T-helper 2 cell (primary cell): Measurements from ENCODE around the gene GOLGA8H.
"Not testable (repeated sequence)": the region's sequence is repeated elsewhere in the genome, so short reads cannot be mapped to it uniquely, and the experiment has no call there.

Experiments used
- DNase-seq, 5 experiments: peaks; one replicate each; pipeline versions ENCODE4 v3.0.0 to v3.0.0-alpha.2; 2012 to 2022
- total RNA-seq, 2 donors: gene quantifications; one replicate each; lab custom pipeline; 2026; lab: John Stamatoyannopoulos, UW

The GOLGA8H gene, protein sequence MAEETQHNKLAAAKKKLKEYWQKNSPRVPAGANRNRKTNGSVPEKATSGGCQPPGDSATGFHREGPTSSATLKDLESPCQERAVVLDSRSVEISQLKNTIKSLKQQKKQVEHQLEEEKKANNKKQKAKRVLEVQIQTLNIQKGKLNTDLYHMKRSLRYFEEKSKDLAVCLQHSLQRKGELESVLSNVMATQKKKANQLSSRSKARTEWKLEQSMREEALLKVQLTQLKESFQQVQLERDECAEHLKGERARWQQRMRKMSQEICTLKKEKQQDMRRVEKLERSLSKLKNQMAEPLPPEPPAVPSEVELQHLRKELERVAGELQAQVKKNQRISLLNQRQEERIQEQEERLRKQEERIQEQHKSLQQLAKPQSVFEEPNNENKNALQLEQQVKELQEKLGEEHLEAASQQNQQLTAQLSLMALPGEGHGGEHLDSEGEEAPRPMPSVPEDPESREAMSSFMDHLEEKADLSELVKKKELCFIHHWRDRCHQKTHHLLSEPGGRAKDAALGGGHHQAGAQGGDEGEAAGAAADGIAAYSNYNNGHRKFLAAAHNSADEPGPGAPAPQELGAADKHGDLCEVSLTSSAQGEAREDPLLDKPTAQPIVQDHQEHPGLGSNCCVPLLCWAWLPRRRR
- total RNA-seq, result 0 reads per million in 2 donors

DNA sequence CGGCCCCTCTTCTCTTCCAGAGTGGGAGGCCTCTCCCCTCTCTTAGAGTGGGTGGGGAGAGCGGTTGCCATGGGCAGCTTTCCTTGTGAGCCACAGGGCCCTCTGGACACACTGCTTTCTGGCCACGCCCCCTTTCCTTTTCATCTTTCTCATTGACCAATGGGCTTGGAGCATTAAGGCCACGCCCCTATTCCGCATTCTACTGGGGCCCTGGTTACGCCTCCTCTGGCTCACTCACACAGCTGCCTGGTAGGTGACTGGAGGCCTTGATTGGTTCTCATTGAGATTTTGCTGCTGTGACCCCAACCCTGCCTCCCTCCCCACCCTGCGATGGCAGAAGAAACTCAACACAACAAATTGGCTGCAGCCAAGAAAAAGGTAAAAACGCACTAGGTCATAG is at the start of gene GOLGA8H:
GOLGA8H (plus strand) TSS at position 233 of the 400 bp plus-strand sequence; CDS start at position 331, 98 bp downstream.
- not testable (repeated sequence) for DNase-seq

DNA sequence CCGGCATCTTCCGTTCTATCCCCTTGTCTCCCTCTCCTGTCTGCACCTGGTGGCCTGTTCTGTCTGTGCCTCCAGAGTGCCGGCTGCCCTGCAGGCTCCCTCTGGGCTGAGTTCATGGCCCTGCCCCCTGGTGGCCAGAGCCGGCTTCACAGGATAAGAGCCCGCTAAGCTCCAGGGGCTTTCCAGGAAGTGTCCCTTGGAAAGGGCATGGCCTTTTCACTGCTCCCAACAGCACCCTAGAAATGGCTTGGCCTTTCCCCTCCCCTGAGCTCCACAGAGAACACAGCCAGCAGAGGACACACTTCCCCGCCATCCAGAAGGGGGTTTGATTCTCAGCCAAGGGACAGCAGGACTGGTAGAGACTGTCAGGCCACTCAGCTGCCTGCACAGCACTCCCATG is 36.9 kb upstream of the GOLGA8H start:
- DNase-seq, result not testable (repeated sequence)

DNA sequence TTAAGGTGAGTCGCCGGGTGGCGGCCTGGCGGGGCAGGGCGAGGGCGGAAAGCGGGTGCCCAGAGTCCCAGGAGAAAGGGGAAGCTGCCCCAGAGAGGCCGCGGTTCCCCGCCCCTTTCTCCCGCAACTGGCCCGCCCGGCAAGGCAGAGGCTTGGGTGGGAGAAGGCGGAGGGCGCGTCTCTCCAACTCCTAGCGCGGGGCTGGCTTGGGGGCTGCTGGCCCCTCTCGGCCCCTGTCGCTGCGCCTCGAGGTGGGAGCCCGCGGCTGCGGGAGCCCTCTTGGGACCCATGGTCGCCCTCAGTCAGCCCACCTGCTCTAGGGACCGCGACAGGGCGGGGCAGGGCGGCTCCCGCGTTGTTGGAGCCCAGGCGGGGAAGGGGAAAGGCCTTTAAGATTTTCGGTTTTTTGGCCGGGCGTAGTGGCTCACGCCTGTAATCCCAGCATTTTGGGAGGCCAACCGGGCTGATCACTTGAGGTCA is 30.8 kb upstream of the GOLGA8H start:
- DNase-seq, result not testable (repeated sequence)

DNA sequence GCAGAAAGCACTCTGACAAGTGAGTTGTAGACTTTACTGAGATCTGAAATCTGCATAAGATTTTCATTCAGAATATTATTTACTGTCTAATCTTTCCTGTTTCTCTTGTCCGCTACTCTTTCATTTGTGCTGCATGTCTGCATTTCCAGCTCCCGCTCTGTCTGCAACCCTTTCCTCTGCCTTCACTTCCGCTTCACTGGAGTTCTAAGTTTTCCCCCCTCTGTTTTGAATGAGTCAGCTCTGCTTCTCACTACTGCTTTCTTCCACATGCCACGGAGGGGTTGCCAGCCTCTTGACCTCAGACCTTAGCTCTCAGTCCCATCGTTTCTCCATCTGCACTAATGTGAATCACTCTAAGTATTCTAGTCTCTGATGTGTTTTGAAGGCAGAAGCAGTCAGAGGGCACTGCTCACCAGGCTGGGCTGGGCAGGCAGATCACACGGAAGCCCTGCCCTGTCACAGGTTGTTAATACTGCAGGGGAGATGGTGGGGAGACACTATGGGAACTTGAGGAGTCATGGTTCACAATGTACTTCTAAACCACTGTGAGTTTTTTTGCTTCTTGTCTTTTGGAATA is 24.3 kb upstream of the GOLGA8H start:
- DNase-seq, result not testable (repeated sequence)

DNA sequence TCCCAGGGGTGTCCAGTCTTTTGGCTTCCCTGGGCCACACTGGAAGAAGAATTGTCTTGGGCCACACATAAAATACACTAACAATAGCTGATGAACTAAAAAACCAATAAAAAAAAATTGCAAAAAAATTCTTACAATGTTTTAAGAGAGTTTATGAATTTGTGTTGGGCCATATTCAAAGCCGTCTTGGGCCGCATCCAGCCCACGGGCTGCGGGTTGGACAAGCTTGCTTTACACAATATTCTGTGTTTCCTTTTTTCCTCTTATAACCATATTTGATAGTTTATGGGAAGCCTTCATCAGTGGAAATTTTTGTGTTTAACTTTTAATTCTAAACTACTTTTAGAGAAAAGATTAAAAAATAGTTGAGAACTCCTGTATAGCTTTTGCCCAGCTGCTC is 23.1 kb upstream of the GOLGA8H start:
- DNase-seq, result not testable (repeated sequence)

DNA sequence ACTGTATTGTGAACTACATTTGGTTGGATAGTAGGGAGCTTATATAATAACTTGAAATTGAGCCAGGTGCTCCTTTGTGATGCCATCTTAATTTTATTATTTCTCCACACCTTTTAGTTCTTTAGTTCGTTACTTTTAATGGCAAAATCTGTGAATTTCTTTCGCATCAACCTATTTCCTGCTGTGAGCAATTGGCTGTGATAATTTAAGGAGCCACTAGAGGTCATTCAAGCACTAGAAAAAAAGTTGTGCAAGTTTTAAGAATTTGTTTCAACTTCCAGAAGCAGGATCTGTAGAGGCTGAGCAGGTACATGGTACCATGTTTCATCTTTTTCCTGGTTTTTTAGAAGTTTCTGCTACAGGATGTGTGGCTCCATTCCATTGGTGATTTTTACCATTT is 4.9 kb upstream of the GOLGA8H start:
- not testable (repeated sequence) for DNase-seq

DNA sequence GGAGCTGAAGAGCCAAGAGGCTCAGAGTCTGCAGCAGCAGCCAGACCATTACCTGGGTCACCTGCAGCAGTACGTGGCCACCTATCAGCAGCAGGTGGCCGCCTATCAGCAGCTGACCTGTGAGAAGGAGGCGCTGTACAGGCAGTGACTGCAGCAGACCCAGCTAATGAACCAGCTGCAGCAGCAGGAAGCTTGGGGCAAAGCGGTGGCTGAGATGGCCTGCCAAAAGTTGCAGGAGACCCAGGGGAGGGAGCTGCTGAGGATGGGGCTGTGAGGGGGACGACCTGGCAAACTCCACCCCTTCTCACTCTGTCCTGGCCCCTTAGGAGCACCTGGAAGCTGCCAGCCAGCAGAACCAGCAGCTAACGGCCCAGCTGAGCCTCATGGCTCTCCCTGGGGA is 8.4 kb downstream of the GOLGA8H start:
- DNase-seq, result not testable (repeated sequence)

DNA sequence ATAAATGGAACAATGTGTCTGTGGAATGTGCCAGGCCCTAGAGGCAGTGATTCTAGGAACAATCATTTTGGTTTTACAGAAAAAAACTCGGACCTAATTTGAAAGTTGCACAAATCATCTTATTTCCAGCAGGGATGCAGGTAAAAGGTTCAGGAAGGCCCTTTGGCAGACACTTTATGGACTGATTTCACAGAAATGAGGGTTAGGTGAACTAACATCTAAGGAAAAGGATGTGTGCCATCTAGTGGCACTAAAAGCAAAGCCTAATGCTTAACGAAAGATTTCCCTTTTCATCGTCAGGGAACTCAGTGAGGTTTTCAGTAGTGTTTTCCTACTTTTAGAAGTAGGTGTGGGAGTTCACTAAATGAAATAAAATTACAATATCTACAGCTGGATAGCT is 17.5 kb downstream of the GOLGA8H start:
- DNase-seq, result not testable (repeated sequence)

DNA sequence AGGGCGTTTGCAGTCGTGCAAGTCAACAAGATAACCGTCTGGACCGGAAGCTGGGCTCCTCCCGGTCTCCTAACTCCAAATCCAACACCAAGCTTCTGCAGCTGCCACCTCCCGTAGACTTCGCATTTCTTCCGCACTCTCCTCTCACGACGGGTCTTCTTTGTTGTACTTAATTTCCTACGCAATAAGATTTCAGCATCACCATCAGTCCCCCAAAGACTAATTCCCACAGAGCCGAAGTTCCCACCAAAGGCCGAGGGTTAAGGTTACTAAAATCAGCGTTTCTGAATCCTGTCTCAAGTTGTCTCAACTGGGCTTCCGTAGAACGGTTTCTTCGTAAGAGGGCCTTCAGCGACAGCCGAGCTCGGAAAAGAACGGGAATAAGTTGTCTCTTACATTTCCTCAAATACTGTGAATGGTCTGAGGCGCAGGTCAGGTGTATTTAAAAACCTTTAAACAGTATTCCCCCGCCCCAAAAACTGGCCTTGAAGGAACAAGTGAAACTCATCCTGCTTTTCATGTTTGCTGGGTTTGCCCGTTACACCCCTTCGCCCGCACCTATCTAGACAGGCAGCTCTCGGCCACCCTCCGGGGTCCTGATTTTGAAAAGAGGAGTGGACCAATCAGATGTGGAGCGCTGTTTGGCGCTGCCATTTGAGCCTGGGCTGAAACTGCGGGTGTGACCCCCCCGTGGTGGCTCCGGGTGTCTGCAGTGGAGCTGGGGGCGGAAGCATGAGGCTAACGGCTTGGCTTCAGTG is 21.8 kb downstream of the GOLGA8H start, which contains the start of gene ARHGAP11B:
ARHGAP11B (plus strand) TSS at position 693 of the 758 bp plus-strand sequence.
- DNase-seq, result peak; percentile 89 to 97 (median 93)

DNA sequence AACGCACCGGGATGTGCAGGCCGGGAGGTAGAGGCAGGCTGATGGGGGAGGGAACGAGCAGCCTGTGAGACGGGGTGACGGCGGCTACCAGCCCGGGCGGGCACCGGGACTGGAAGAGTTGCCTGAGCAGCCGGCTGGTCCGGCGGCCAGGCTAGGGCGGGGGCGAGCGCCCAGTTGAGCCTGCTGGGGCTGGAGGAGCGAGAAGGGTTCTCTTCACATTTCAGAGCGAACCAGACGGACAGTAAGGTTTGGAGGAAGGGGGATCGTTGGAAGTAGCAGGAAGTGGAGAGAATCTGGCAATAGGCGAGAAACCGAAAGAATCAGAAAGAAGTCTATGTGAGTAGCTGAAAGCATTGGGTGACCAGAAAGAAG is 22.4 kb downstream of the GOLGA8H start:
- DNase-seq, result not testable (repeated sequence)

DNA sequence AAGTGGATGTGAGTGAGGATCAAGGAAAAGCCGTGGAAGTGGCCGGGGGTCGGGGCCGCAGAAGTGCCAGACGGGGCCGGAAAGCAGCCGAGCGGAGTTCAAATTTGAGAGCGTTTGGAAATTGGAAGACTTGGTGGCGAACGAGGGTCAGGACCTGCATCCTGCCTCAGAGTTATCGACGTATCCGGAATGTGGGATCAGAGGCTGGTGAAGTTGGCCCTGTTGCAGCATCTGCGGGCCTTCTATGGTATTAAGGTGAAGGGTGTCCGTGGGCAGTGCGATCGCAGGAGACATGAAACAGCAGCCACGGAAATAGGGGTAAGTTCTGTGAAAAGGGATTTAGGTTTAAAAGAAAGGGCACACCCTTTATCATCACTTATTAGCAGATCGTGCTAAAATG is 22.8 kb downstream of the GOLGA8H start:
- DNase-seq, result not testable (repeated sequence)

DNA sequence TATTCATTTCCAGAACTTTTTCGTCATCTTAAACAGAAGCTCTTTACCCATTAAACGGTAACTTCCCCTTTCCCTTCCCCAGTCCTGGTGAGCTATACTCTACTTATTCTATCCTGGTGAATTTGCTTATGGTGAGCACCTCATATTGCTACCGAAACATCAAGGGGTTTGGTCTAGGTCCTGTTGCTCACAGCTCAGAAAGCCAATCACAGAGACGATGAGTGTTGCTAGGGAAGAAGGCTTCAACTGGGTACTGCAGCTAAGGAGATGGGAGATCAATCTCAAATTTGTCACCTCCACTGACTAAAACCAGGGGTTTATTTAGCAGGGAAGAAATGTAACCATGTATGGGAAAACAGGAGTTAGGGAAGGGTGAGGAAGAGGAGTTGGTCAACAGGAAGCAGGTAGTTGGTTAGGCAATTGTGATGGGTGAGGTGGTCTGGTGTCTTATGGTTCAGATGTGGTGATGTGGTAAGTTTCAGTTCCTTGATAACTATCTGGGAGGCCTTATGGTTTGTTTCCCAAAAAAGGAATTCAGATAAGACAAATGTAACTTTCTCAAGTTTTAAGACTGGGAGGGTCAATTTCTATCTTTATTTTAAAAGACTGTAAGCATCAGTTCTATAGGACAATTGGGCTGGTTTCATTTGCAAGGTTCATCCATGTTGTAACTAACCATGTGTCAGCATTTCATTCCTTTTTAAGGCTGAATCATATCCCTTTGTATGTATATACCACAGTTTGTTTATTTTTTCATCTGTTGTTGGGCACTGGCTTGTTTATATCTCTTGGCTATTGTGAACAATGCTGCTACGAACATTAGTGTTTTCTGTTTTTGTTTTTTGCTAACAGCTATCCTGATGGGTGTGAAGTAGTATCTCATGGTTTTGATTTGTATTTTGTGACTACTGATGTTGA is 46.4 kb downstream of the GOLGA8H start:
- DNase-seq, result peak in 1 of 5 experiments; percentile 21

DNA sequence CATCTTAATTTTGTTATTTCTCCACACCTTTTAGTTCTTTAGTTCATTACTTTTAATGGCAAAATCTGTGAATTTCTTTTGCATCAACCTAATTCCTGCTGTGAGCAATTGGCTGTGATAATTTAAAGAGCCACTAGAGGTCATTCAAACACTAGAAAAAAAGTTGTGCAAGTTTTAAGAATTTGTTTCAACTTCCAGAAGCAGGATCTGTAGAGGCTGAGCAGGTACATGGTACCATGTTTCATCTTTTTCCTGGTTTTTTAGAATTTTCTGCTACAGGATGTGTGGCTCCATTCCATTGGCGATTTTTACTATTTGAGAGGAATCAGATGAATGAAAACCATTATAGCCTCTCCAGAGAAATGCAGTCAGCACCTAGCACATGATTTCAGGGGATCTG is 57.3 kb downstream of the GOLGA8H start:
- not testable (repeated sequence) for DNase-seq
